HG02623 (cell line): ENCODE results near the gene TRIM38.
"Not testable (repeated sequence)": the region's sequence is repeated elsewhere in the genome, so short reads cannot be mapped to it uniquely, and the experiment has no call there.

ENCODE experiments used
- ATAC-seq: cut with Tn5 transposase; IDR thresholded peaks from one replicate; pipeline ENCODE4 v1.9.1; 2021; ENCODE audit warnings: moderate library complexity; ENCODE audit not compliant: unreplicated experiment

The TRIM38 gene

GRCh38 chr6:25962149-25963127, at the start of gene TRIM38:
Gene TRIM38, plus strand, starts transcription at chr6:25962802. Its CDS starts 3,721 bp downstream, at chr6:25966523.
- peak; percentile 78 for ATAC-seq

- no peak for ATAC-seq
These were observed 48.9 kb upstream of the TRIM38 start for GRCh38 chr6:25913741-25914140.

DNA sequence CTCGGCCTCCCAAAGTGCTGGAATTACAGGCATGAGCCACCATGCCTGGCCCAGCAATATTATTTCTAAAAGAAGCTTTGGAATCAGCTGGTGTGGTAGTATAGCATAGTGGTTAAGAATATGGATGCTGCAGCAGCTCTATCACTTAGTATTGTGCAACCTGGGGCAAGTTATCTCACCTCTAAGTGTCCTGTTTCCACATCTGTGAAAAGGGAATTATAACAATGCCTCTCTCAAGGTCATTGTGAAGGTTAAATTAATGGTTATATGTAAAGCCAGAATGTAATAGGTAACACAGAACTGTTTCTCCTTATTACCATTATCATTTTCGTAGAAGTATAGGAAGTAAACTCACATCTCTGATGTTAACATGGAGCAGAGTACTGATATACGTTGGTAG, 46.3 kb upstream of the TRIM38 start:
- ATAC-seq: no peak

GRCh38 chr6:25916789-25917490, 45.7 kb upstream of the TRIM38 start:
- ATAC-seq: no peak

GRCh38 chr6:25918083-25918683, 44.4 kb upstream of the TRIM38 start:
- no peak for ATAC-seq

DNA sequence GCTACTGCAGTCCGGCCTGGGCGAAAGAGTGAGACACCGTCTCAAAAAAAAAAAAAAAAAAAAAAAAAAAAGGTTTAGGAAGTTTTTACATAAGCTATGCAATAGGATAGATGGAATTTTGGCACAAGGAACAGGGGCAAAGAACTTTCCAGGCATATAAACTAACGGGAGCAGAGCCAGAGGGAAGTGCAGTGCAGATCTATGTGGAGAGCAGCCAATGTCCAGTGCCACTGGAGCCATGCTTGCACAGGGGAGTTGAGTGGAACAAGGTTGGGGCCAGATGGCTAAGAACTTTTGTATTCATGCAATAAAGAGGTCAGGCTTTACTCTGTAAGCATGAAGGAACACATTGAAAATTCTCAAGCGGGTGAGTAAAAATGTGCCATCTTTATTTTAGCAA, 42.9 kb upstream of the TRIM38 start:
- no peak for ATAC-seq

DNA sequence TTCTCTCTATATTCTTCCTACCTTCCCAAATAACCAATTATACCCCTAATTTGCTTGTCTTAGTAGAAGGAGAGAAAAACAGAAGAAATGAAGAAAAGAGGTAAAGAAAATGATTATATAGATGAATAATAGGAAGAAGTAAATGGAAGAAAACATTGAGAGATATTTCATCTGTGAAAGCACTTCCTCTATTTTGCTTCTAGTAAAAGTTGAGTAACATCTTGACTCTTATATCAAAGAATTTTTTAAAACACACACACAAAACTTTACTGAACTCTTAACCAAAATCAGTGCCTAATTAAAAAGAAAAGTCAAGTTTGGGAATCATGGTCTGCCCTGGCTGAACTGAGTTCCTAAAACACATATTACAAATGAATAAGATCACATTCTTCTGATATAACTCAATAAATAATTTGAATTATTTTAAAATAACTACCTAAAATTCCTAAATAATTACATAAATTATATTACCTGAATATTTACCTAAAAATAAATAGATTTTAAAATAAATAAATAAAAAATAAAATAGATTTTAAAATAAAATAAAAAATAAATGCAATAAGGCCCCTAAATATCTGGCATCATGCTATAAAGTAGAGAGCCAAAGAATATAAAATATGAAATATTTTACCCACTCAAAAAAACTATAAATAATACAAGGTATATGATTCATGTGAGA, 40.9 kb upstream of the TRIM38 start:
- no peak for ATAC-seq

DNA sequence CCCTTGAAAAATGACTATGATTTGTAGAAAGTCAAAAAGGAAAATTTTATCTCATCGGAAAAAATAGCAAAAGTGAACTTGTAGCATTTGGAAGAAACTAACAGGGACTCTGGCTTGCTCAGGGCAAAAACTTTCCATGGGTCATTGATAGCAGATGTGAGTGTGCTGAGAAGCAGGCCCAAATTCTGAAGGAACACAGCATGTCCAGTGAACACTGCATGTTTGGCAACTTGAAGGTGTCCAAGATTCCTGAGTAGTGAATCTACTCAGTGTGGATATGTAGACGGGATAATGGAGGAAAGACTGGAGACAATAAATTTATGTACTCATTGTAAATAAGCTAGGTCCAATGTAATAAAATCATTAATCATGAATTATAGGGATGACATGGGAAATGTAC, 40.3 kb upstream of the TRIM38 start:
- no peak for ATAC-seq

DNA sequence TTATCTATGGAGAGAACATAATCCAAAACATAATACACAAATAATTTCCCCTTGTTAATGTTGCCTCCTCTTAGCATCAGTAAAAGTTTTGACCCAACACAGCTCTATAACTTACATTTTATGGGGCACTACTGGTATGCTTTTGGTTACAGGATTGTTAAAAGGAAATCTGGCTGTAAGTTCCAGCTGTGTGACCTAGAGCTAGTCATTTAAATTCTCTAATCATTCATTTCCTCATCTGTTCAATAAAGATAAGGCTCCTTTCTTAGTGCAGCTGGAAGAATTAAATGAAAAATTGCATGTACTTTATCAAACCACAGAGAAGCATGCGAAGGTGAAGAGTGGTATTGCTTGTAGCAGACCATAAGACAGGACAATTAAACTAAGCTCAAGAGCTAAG, 36.7 kb upstream of the TRIM38 start:
- ATAC-seq: no peak

- no peak for ATAC-seq
These were observed 35.4 kb upstream of the TRIM38 start for GRCh38 chr6:25927178-25927577.

GRCh38 chr6:25927756-25928216, 34.8 kb upstream of the TRIM38 start:
- no peak for ATAC-seq

DNA sequence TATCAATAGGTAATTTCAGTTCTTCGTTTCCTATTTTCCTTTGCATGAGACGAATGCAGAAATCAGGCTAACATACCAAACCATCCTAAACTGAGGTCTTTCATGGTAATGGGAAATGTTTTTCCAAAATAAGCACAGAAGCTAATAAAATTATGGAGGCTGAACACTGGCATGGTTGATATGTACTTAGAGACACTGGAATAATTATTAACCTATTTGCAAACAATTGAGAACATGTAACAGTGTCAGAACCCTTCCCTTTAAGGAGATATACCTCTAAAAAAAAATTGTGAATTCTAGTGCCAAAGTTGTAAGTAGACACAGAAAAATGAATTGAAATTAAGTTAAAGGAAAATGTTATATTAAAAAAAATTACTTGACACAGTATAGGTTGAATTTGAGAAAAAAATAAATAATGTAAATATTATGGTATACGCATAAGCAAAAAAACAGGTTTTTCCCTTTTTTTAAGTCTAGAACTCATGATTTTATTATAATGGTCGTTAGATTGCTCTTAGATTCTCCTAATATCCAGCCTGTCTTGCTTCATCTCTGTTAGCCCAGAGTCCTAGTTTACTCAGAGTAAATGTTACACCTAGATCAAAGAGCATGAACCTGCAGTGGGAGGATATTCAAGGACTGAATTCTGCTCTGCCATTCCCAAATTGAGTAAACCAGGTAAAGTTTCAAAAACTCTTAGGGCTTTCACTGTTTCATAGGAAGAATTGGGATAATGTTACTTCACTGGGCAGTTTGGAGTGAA, 33.9 kb upstream of the TRIM38 start:
- no peak for ATAC-seq

DNA sequence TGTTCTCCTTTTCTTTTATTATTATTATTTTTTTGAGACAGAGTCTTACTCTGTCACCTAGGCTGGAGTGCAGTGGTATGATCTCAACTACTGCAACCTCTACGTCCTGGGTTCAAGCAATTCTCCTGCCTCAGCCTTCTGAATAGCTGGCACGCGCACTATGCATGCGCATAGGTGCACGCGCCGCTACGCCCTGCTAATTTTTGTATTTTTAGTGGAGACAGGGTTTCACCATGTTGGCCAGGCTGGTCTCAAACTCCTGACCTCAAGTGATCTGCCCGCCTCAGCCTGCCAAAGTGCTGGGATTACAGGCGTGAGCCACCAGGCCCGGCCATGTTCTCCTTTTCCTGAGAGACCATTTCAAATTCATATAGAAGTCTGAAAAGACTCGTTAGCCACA, 32.8 kb upstream of the TRIM38 start:
- not testable (repeated sequence) for ATAC-seq

DNA sequence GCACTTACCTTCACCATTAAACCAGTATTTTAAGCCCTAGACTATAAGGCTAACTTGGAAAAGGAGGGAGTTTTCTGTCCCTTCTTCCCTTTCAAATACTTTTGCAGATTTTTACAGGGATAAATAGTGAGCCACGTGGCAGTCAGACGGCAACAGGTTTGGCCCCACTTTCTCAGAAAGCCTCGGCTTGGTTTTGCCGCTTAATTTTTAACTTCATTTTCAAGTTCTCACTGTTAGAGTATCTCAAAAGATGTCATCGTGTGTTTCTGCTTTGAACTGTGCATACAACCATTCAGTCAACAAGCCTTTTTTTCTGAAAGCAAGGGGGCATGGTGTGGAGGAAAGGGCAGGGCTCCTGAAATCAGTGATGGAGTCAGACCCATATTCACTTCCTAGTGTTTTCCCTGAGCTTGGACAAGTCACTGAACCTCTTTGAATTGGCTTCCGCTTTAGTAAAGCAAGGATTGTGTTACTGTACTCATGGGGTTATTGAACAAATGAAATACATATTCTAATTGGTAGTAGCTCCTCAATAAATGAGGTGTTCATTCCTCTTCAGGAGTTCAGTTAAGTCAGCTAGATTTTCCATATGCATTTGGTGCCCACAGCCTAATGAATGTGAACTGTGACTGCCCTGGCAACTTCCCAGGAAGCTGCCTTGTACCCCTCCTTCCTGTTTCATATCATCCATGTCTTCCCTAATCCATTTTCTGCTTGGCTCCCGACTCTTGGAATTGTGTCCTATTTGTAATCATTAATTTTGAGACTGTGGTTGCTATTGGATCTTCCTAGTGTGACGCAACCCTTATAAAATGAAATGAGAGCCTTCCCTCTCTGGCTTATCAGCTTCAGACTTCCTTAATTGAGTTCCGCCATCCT, 31.8 kb upstream of the TRIM38 start, which contains the start of gene SLC17A2:
Gene SLC17A2, minus strand, starts transcription at position 160 of the 879 bp plus-strand sequence. CDS start 4,895 bp downstream, outside the sequence.
- ATAC-seq: no peak

- ATAC-seq: no peak
These were observed 31.2 kb upstream of the TRIM38 start for GRCh38 chr6:25931411-25931709.

- ATAC-seq: no peak
These were observed 28.4 kb upstream of the TRIM38 start for GRCh38 chr6:25934156-25934555.

DNA sequence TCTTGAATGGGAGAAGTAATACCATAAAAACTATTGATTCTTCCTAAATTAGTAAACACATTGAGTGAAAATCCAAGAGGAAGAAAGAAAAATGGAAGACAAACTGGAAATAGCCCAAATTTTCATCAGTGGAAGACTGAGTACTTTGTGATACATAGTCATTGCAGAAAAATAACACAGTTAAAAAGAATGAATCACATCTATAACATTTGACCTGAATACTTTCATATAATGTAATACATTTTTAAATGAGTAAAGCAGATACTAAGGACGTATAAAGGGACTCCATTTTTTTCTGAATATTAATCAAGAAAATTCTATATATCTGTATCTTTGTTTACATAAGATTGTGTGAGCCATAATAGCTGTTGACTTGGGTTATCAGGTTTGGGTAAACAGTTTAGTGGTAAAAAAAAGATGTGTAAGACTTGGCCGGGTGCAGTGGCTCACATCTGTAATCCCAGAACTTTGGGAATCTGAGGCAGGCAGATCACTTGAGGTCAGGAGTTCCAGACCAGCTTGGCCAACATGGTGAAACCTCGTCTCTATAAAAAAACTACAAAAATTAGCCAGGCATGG, 27.8 kb upstream of the TRIM38 start:
- no peak for ATAC-seq

- no peak for ATAC-seq
These were observed 26.6 kb upstream of the TRIM38 start for GRCh38 chr6:25935953-25936352.

DNA sequence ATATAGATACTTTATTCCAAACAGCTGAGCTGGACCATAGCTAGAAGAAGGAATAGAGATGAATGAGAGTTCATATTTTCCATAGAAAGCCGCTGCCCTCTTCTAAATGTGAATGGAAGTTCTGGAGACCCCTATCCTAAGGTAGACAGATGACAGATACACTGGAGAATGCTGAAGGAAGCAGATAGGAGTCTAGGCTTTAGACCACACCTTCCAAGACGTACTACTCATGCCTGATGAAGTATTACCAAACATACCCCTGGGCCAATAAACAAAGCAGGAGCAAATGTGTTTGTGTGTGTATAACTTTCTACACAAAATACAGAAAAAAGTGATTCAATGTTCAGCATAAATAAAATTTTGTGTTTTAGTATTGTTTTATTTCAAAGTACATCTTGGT, 23.0 kb upstream of the TRIM38 start:
- no peak for ATAC-seq
